Neural progenitor cell (in vitro differentiated cells): ENCODE data around the gene ITGB1. TPM values are rescaled to one million over a fixed set of nuclear protein-coding genes. Genes with fewer than 3 reads are reported as not detected.

Experiments used
- DNase-seq: peaks from one replicate; pipeline ENCODE4 v3.0.0-alpha.2; 2016; ENCODE audit warnings: low spot score
- H2AFZ ChIP-seq: fragments of 200-600 bp; sonication (generic); replicated peaks from 2 replicates; pipeline ENCODE4 v1.6.1; 2016; ENCODE audit warnings: antibody characterized with exemption
- H3F3A ChIP-seq: fragments of 200-600 bp; sonication (generic); 2 replicates; pipeline ENCODE4 v1.6.1; 2016; ENCODE audit warnings: antibody characterized with exemption, low read depth
- H3K27ac ChIP-seq: fragments of 200-600 bp; sonication (generic); 2 replicates; pipeline ENCODE4 v1.5.1; 2016; ENCODE audit warnings: mild to moderate bottlenecking
- H3K27me3 ChIP-seq: fragments of 200-600 bp; sonication (generic); 2 replicates; pipeline ENCODE4 v1.6.1; 2016; ENCODE audit warnings: mild to moderate bottlenecking, moderate library complexity
- H3K36me3 ChIP-seq: fragments of 200-600 bp; sonication (generic); 2 replicates; pipeline ENCODE4 v1.5.1; 2016
- H3K4me1 ChIP-seq: fragments of 200-600 bp; sonication (generic); 2 replicates; pipeline ENCODE4 v1.6.1; 2016; ENCODE audit warnings: mixed run types
- H3K4me2 ChIP-seq: fragments of 200-600 bp; sonication (generic); 2 replicates; pipeline ENCODE4 v1.6.1; 2016
- H3K4me3 ChIP-seq: fragments of 200-600 bp; sonication (generic); 2 replicates; pipeline ENCODE4 v1.5.1; 2016
- H3K79me2 ChIP-seq: fragments of 200-600 bp; sonication (generic); 2 replicates; pipeline ENCODE4 v1.6.1; 2016; ENCODE audit warnings: low read depth
- H3K9ac ChIP-seq: fragments of 200-600 bp; sonication (generic); 2 replicates; pipeline ENCODE4 v1.6.1; 2016
- H3K9me3 ChIP-seq: fragments of 200-600 bp; sonication (generic); 2 replicates; pipeline ENCODE4 v1.5.1; 2016; ENCODE audit warnings: low read depth
- H4K20me1 ChIP-seq: fragments of 200-600 bp; sonication (generic); 2 replicates; pipeline ENCODE4 v1.6.1; 2016; ENCODE audit warnings: low read depth
- H3K27ac Mint-ChIP-seq: 3 replicates; pipeline ENCODE4 v1.8.0; 2021; ENCODE audit warnings: mixed read lengths
- H3K27me3 Mint-ChIP-seq: 2 replicates; pipeline ENCODE4 v1.8.0; 2022; ENCODE audit warnings: low read depth, mild to moderate bottlenecking, inconsistent platforms, moderate library complexity, mixed read lengths; ENCODE audit not compliant: insufficient read depth
- H3K36me3 Mint-ChIP-seq: 3 replicates; pipeline ENCODE4 v1.8.0; 2021; ENCODE audit warnings: mixed read lengths
- H3K4me1 Mint-ChIP-seq: 3 replicates; pipeline ENCODE4 v1.8.0; 2021; ENCODE audit warnings: mixed read lengths
- H3K4me3 Mint-ChIP-seq: 3 replicates; pipeline ENCODE4 v1.8.0; 2021; ENCODE audit warnings: mild to moderate bottlenecking, moderate library complexity, mixed read lengths
- H3K9me3 Mint-ChIP-seq: 3 replicates; pipeline ENCODE4 v1.8.0; 2020; ENCODE audit warnings: mixed read lengths
- CTCF ChIP-seq: fragments of 200-600 bp; sonication (generic); IDR thresholded peaks from 2 replicates; pipeline ENCODE4 v1.5.1; 2017; ENCODE audit warnings: antibody characterized with exemption, mild to moderate bottlenecking
- EZH2 ChIP-seq: fragments of 200-600 bp; sonication (generic); IDR thresholded peaks from 2 replicates; pipeline ENCODE4 v1.6.1; 2017; ENCODE audit warnings: antibody characterized with exemption, mild to moderate bottlenecking, moderate library complexity
- EZH2phosphoT487 ChIP-seq: fragments of 200-600 bp; sonication (generic); IDR thresholded peaks from 2 replicates; pipeline ENCODE4 v1.6.1; 2017; ENCODE audit warnings: antibody characterized with exemption
- total RNA-seq: library from RNA; depleted of rRNA; stranded (reverse); fragments of >200 nt; gene quantifications from 2 replicates; pipeline ENCODE4 v1.2.3, GENCODE V29; 2015; ENCODE audit warnings: low replicate concordance

Gene ITGB1
- total RNA-seq, 1 donor from 2014 or later: 358 TPM

- no peak for DNase-seq
- no peak overlapping the region for H3K4me3 ChIP-seq
Observed at GRCh38 chr10:32890444-32890843, 67.6 kb downstream of the ITGB1 start.

GRCh38 chr10:32889631-32890212 is 68.3 kb downstream of the ITGB1 start:
- no peak overlapping the region for H3K4me2 ChIP-seq
- H3K27ac Mint-ChIP-seq: no peak overlapping the region
- H3K27ac ChIP-seq: no peak overlapping the region
- H3K36me3 ChIP-seq: no peaks in the 10 kb centered on the region
- no peak overlapping the region for H2AFZ ChIP-seq
- H3K36me3 Mint-ChIP-seq: no peaks in the 10 kb centered on the region
- H3K4me3 ChIP-seq: no peak overlapping the region
- no peaks in the 10 kb centered on the region for H3K9me3 Mint-ChIP-seq
- peaks cover 8% of the 10 kb centered on the region for H3F3A ChIP-seq
- no peaks in the 10 kb centered on the region for H3K27me3 Mint-ChIP-seq
- no peak overlapping the region for H3K9ac ChIP-seq
- H3K4me3 Mint-ChIP-seq: no peak overlapping the region
- no peaks in the 10 kb centered on the region for H3K4me1 Mint-ChIP-seq
- H4K20me1 ChIP-seq: no peaks in the 10 kb centered on the region
- DNase-seq: no peak
- no peaks in the 10 kb centered on the region for H3K27me3 ChIP-seq
- H3K9me3 ChIP-seq: no peaks in the 10 kb centered on the region
- peaks cover 11% of the 10 kb centered on the region for H3K4me1 ChIP-seq
- no peaks in the 10 kb centered on the region for H3K79me2 ChIP-seq
- TF ChIP-seq EZH2: no peak
- no peak for TF ChIP-seq CTCF

More at GRCh38 chr10:32890444-32890843, 67.6 kb downstream of the ITGB1 start:
- H3K9me3 Mint-ChIP-seq: no peaks in the 10 kb centered on the region
- H4K20me1 ChIP-seq: no peaks in the 10 kb centered on the region
- no peaks in the 10 kb centered on the region for H3K27me3 ChIP-seq
- H3K4me1 Mint-ChIP-seq: no peaks in the 10 kb centered on the region
- no peaks in the 10 kb centered on the region for H3K27me3 Mint-ChIP-seq
- H3K4me3 Mint-ChIP-seq: no peak overlapping the region
- H3K36me3 ChIP-seq: no peaks in the 10 kb centered on the region
- no peak overlapping the region for H2AFZ ChIP-seq
- H3K9me3 ChIP-seq: no peaks in the 10 kb centered on the region
- no peak overlapping the region for H3K27ac ChIP-seq
- H3K36me3 Mint-ChIP-seq: peaks cover 2% of the 10 kb centered on the region
- no peak overlapping the region for H3K4me2 ChIP-seq
- H3K27ac Mint-ChIP-seq: no peak overlapping the region
- H3K4me1 ChIP-seq: peaks cover 11% of the 10 kb centered on the region
- peaks cover 8% of the 10 kb centered on the region for H3F3A ChIP-seq
- no peak overlapping the region for H3K9ac ChIP-seq
- no peaks in the 10 kb centered on the region for H3K79me2 ChIP-seq
- TF ChIP-seq CTCF (no peak), EZH2 (no peak), EZH2phosphoT487 (no peak)

- DNase-seq: no peak
- no peak overlapping the region for H3K4me3 Mint-ChIP-seq
- Histone ChIP-seq H3K79me2 (no peaks in the 10 kb centered on the region), H3K9ac (no peak overlapping the region), H3K9me3 (no peaks in the 10 kb centered on the region), H3K4me3 (no peak overlapping the region), H3F3A (peaks cover 4% of the 10 kb centered on the region), H3K4me2 (no peak overlapping the region), H2AFZ (no peak overlapping the region), H4K20me1 (no peaks in the 10 kb centered on the region), H3K27me3 (no peaks in the 10 kb centered on the region), H3K4me1 (peaks cover 11% of the 10 kb centered on the region), H3K27ac (no peak overlapping the region), H3K36me3 (no peaks in the 10 kb centered on the region)
- no peaks in the 10 kb centered on the region for H3K4me1 Mint-ChIP-seq
- no peaks in the 10 kb centered on the region for H3K9me3 Mint-ChIP-seq
- no peak for TF ChIP-seq EZH2phosphoT487
- no peak for TF ChIP-seq EZH2
- TF ChIP-seq CTCF: no peak
- no peak overlapping the region for H3K27ac Mint-ChIP-seq
- H3K36me3 Mint-ChIP-seq: no peaks in the 10 kb centered on the region
- H3K27me3 Mint-ChIP-seq: no peaks in the 10 kb centered on the region
Observed at GRCh38 chr10:32888161-32888927, 69.7 kb downstream of the ITGB1 start.
